Choroid plexus epithelial cell (primary cell): ENCODE measurements around the gene SLC25A22.

ENCODE experiments used
- DNase-seq: peaks from one replicate; pipeline ENCODE4 v3.0.0-alpha.2; 2010; ENCODE audit warnings: low read depth
- H3K4me3 ChIP-seq: 2 replicates; pipeline ENCODE4 v1.5.1; 2011; ENCODE audit warnings: low read depth, mild to moderate bottlenecking, control low read depth, low read length, moderate library complexity
- CTCF ChIP-seq: conservative IDR thresholded peaks from 2 replicates; pipeline ENCODE4 v1.5.1; 2011; ENCODE audit warnings: low read depth, mild to moderate bottlenecking, control low read depth, inconsistent platforms, low read length, moderate library complexity

Gene SLC25A22

GRCh38 chr11:791658-792534 is 6.2 kb downstream of the SLC25A22 start:
- TF ChIP-seq CTCF, result no peak
- H3K4me3 ChIP-seq, result no peak overlapping the region
- DNase-seq, result no peak

GRCh38 chr11:790721-791564 is 7.1 kb downstream of the SLC25A22 start:
- DNase-seq, result peak; percentile 53
- no peak for TF ChIP-seq CTCF
- no peak overlapping the region for H3K4me3 ChIP-seq

- no peak within 1 kb of the TSS for H3K4me3 ChIP-seq
- TF ChIP-seq CTCF, result no peak
- DNase-seq, result peak; percentile 48
Observed at GRCh38 chr11:789943-790342, 8.1 kb downstream of the SLC25A22 start, which contains the start of gene CEND1. Gene CEND1 (minus strand): TSS chr11:790090. CDS start chr11:788576, 1,514 bp downstream.

- H3K4me3 ChIP-seq, result no peak overlapping the region
Observed at GRCh38 chr11:788953-789940, 8.8 kb downstream of the SLC25A22 start.

GRCh38 chr11:788009-788640 is 10.0 kb downstream of the SLC25A22 start:
- peak; percentile 5 for TF ChIP-seq CTCF
- H3K4me3 ChIP-seq, result no peak overlapping the region
- DNase-seq, result no peak

More at GRCh38 chr11:788953-789940, 8.8 kb downstream of the SLC25A22 start:
- TF ChIP-seq CTCF, result no peak
- DNase-seq, result no peak

- no peak for DNase-seq
- TF ChIP-seq CTCF, result no peak
- no peak overlapping the region for H3K4me3 ChIP-seq
Observed at GRCh38 chr11:787084-787675, 10.9 kb downstream of the SLC25A22 start.
